ENCODE results near the gene MED26.

The MED26 gene

GRCh38 chr19:16596399-16596798, 31.6 kb downstream of the MED26 start:
- no peak for DNase-seq
- TF ChIP-seq GATA1 (IDR thresholded peaks at IDR 0.05; ENCODE audit: low read depth, low read length), result no peak
- no peak for TF ChIP-seq POLR2A (IDR thresholded peaks at IDR 0.05; ENCODE audit: low read length)

GRCh38 chr19:16595097-16595496, 32.9 kb downstream of the MED26 start:
- no peak for DNase-seq
- no peak for TF ChIP-seq POLR2A (IDR thresholded peaks at IDR 0.05; ENCODE audit: low read length)
- no peak for TF ChIP-seq GATA1 (IDR thresholded peaks at IDR 0.05; ENCODE audit: low read depth, low read length)

GRCh38 chr19:16594681-16595091, 33.3 kb downstream of the MED26 start:
- no peak for DNase-seq
- no peak for TF ChIP-seq POLR2A (IDR thresholded peaks at IDR 0.05; ENCODE audit: low read length)
- no peak for TF ChIP-seq GATA1 (IDR thresholded peaks at IDR 0.05; ENCODE audit: low read depth, low read length)

- no peak for TF ChIP-seq GATA1 (IDR thresholded peaks at IDR 0.05; ENCODE audit: low read depth, low read length)
- TF ChIP-seq POLR2A (IDR thresholded peaks at IDR 0.05; ENCODE audit: low read length), result no peak
- DNase-seq, result peak; percentile 18 to 41
Measured at GRCh38 chr19:16594131-16594586, 33.8 kb downstream of the MED26 start.

GRCh38 chr19:16593181-16593580, 34.8 kb downstream of the MED26 start:
- no peak for TF ChIP-seq GATA1 (IDR thresholded peaks at IDR 0.05; ENCODE audit: low read depth, low read length)
- TF ChIP-seq POLR2A (IDR thresholded peaks at IDR 0.05; ENCODE audit: low read length), result no peak
- DNase-seq, result no peak

GRCh38 chr19:16591803-16592556, 36.0 kb downstream of the MED26 start:
- DNase-seq, result no peak
- TF ChIP-seq GATA1 (IDR thresholded peaks at IDR 0.05; ENCODE audit: low read depth, low read length) (no peak), POLR2A (IDR thresholded peaks at IDR 0.05; ENCODE audit: low read length) (no peak)

GRCh38 chr19:16590876-16591802, 36.9 kb downstream of the MED26 start:
- TF ChIP-seq GATA1 (IDR thresholded peaks at IDR 0.05; ENCODE audit: low read depth, low read length), result no peak
- no peak for TF ChIP-seq POLR2A (IDR thresholded peaks at IDR 0.05; ENCODE audit: low read length)
- no peak for DNase-seq

- peak; percentile 24 to 30 for DNase-seq
- TF ChIP-seq POLR2A (IDR thresholded peaks at IDR 0.05; ENCODE audit: low read length) (no peak), GATA1 (IDR thresholded peaks at IDR 0.05; ENCODE audit: low read depth, low read length) (no peak)
Measured at GRCh38 chr19:16589917-16590316, 38.1 kb downstream of the MED26 start.

- DNase-seq, result no peak
- TF ChIP-seq POLR2A (IDR thresholded peaks at IDR 0.05; ENCODE audit: low read length) (no peak), GATA1 (IDR thresholded peaks at IDR 0.05; ENCODE audit: low read depth, low read length) (no peak)
Measured at GRCh38 chr19:16588824-16589577, 39.0 kb downstream of the MED26 start.

GRCh38 chr19:16587833-16588823, 39.9 kb downstream of the MED26 start:
- peak; percentile 71 to 73 for DNase-seq
- TF ChIP-seq POLR2A (IDR thresholded peaks at IDR 0.05; ENCODE audit: low read length) (no peak), GATA1 (IDR thresholded peaks at IDR 0.05; ENCODE audit: low read depth, low read length) (no peak)

GRCh38 chr19:16586991-16587832, 40.8 kb downstream of the MED26 start:
- peak in 1 of 2 experiments; percentile 46 for DNase-seq

GRCh38 chr19:16586477-16586871, 41.5 kb downstream of the MED26 start:
- TF ChIP-seq GATA1 (IDR thresholded peaks at IDR 0.05; ENCODE audit: low read depth, low read length), result no peak
- no peak for TF ChIP-seq POLR2A (IDR thresholded peaks at IDR 0.05; ENCODE audit: low read length)
- no peak for DNase-seq

More at GRCh38 chr19:16586991-16587832, 40.8 kb downstream of the MED26 start:
- no peak for TF ChIP-seq POLR2A (IDR thresholded peaks at IDR 0.05; ENCODE audit: low read length)
- no peak for TF ChIP-seq GATA1 (IDR thresholded peaks at IDR 0.05; ENCODE audit: low read depth, low read length)

All from erythroblast (primary cell).